Epithelial cell of proximal tubule (primary cell): Measurements from ENCODE around the gene PCDH15. TPM values are rescaled to one million over a fixed set of nuclear protein-coding genes. Genes with fewer than 3 reads are reported as not detected.

Source experiments
- DNase-seq: peaks from one replicate; pipeline ENCODE4 v3.0.0-alpha.2; 2011; ENCODE audit warnings: low read depth
- H3K4me3 ChIP-seq: 2 replicates; pipeline ENCODE4 v1.5.1; 2011; ENCODE audit warnings: low read depth, mild to moderate bottlenecking, low read length
- CTCF ChIP-seq: conservative IDR thresholded peaks from 2 replicates; pipeline ENCODE4 v1.5.1; 2012; ENCODE audit warnings: low read depth, mild to moderate bottlenecking, low read length
- total RNA-seq: library from RNA; depleted of rRNA; stranded (reverse); fragments of >200 nt; gene quantifications from 2 replicates; pipeline ENCODE4 v1.2.3, GENCODE V29; 2015

PCDH15 gene
- total RNA-seq, 1 donor from 2014 or later = not detected

- no peak overlapping the region for H3K4me3 ChIP-seq
- DNase-seq = no peak
- TF ChIP-seq CTCF = no peak
Observed at GRCh38 chr10:54203401-54203800, 597.6 kb downstream of the PCDH15 start.

- no peak for DNase-seq
- no peak for TF ChIP-seq CTCF
- no peak overlapping the region for H3K4me3 ChIP-seq
Observed at GRCh38 chr10:54198051-54198450, 603.0 kb downstream of the PCDH15 start.

GRCh38 chr10:54194806-54195205 lies 606.2 kb downstream of the PCDH15 start:
- TF ChIP-seq CTCF = no peak
- DNase-seq = no peak
- no peak overlapping the region for H3K4me3 ChIP-seq

GRCh38 chr10:54159924-54160323 lies 641.1 kb downstream of the PCDH15 start:
- DNase-seq = no peak
- H3K4me3 ChIP-seq = no peak overlapping the region
- TF ChIP-seq CTCF = no peak

- H3K4me3 ChIP-seq = no peak overlapping the region
- no peak for DNase-seq
- TF ChIP-seq CTCF = no peak
Observed at GRCh38 chr10:54148508-54148907, 652.5 kb downstream of the PCDH15 start.

GRCh38 chr10:54139819-54140428 lies 661.1 kb downstream of the PCDH15 start:
- no peak overlapping the region for H3K4me3 ChIP-seq
- no peak for DNase-seq
- TF ChIP-seq CTCF = no peak

- no peak overlapping the region for H3K4me3 ChIP-seq
- DNase-seq = no peak
- TF ChIP-seq CTCF = no peak
Observed at GRCh38 chr10:54137396-54137795, 663.6 kb downstream of the PCDH15 start.
